ENCODE results near the gene SP9.
A peak's percentile ranks its signal among the peaks of the same experiment; 100 is the strongest.

SP9 gene

DNA sequence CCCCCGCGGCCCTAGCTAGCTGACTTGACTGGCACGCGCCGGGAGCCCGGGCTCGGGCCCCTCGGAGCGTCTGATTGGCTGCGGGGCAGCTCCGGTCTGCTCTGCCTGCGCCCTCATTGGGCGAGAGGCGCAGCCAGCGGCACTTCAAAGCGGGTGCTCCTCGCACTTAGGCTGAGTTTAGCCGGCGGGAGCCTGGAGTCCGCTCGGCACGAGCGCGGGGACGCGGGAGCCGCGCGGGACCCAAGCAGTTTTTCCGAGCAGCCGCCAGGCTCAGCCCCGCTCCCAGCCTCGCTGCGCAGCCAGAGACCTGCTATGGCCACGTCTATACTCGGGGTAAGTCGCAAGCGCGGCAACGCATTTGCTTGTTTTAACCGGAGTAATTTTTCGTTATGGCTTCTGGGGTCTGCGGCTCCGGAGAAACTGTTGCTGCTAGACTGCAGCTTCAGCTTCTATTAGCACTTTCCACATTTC is at the start of gene SP9:
Gene SP9, plus strand, starts transcription at position 174 of the 471 bp plus-strand sequence. Its CDS starts 139 bp downstream, at position 313.
- DNase-seq, result peak in 1 of 2 donors; percentile 13

DNA sequence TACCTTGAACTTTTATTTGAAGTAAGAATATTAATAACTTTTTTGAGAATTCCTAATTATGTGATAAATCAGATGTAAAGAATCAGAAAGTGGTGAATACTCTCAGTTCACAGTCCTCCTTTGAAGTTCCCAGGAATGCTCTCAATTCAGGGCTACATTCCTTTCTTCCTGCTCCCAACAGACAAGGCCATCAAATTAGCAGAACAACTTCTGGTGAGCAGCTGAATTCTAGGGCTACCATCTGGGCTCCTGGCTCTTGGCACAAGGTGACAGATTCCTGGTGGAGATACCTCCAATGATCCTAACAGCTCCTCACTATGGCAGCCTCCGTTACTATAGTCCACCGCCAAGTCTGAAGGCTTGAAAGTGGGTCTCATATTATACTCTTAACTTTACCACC is 48.6 kb upstream of the SP9 start:
- no peak for DNase-seq

DNA sequence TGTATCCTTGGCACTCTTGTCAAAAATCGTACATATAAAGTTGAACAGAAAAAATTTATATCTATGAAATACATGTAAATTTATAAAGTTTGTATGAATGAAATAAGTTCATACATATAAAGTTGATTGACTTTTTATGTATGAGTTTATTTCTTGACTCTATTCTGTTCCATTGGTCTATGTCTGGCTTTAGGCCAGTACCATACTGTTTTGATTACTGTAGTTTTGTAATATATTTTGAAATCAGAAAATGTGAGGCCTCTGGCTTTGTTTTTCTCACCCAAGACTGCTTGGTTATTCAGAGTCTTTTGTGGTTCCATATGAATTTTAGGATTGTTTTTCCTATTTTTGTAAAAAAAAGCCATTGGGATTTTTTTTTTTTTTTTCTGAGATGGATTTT is 41.8 kb upstream of the SP9 start:
- DNase-seq, result no peak

DNA sequence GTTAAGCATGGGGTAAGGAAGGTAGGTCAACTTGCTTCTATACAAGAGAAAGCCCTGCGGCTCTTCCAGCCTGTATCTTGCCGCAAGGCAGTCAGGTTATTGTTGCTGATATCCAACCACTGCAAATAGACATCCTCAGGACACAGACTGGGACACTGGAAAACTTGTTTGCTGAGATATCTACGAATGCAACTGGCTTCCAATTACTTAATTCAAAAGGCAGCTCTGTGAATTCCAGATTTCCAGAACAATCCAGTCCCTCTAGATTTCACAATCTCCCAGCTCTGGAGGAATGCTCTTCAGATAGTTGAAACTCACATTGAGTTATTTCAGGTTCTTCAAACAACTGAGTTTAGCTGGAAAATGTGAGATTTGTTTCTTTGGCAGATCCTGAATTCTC is 34.6 kb upstream of the SP9 start:
- DNase-seq, result no peak

DNA sequence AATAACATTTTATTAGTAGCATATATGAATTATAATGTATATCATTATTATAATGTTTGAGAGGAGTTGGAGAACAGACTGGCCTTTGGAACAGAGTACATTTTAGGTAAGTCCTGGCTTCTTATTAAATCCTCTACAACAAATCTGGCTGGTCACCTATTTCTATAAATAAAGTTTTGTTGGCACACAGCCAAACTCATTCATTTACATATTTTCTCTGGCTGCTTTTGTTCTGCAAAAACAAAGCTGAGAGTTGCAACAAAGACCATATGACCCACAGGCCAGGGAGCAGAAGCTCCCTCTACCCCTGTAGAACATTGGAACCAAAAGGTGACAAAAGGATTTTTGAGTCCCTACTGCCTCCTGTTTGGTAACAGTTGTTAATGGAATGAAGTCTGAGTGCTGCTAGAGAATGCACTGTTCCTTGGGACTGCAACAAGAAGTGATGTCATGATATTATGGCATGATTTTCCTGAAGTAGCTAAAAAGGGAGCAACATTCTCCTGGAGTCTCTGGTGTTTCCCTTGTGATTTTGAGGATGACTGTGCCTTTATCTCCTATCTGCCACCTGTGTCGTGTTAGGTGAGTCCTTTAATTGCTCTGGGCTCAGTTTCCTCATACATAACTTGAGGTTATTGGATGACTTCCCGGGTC is 22.0 kb upstream of the SP9 start:
- DNase-seq, result no peak

DNA sequence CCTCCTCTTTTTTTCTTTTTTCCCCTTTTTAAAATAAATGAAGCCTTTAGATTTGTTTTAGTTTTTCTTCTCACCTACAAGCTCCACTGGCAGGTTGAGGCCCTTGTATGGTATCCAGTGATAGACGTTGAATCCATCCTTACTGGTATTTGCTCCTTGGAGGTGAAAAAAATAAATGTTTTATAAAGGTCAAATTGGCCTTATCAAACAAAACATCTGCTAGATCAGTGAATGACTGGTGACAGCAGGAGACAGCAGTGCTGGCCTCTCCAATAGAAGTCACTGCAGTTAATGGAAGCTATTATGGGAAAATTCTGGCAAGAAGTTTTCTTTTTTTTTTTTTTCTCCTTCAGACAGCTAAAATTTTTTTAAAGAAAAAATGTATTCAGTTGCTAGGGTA is 12.6 kb upstream of the SP9 start:
- DNase-seq, result no peak

DNA sequence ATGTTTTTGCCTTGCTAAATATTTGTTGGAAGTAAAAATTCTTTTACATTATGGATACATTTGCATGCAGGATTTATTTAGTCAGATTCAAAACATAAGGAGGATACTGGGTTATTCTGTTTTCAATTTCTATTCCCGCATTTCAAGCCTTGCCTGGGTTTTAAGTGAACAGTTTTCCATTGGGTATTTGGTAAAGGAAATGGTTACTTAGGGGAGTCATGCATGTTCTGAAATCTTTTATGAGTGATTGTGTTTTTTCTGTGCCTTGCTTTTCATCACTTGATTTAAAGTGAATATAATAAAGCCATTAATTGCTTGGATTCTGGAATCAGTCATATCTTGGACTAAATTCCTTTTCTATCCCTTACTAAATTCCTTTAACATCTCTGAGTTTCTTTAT is 12.0 kb upstream of the SP9 start:
- DNase-seq, result no peak

DNA sequence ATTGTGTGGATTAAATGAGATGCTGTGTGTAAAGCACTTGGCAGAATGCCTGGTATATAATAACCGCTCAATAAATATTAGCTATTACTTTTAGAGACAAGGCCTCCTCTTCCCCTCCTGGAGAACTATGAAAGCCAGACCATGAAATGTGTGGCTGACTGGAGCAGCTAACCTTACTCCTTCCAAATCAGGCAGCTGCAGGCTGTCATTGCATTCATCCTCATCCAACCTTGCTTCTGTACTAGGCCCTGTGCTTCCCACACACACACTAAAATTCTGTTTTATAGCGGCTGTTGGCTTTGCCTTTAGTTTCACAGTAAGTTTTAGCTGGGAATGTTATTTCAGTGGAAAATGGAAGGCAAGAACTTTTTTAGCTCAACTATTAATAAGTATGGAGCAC is 10.2 kb upstream of the SP9 start:
- no peak for DNase-seq

DNA sequence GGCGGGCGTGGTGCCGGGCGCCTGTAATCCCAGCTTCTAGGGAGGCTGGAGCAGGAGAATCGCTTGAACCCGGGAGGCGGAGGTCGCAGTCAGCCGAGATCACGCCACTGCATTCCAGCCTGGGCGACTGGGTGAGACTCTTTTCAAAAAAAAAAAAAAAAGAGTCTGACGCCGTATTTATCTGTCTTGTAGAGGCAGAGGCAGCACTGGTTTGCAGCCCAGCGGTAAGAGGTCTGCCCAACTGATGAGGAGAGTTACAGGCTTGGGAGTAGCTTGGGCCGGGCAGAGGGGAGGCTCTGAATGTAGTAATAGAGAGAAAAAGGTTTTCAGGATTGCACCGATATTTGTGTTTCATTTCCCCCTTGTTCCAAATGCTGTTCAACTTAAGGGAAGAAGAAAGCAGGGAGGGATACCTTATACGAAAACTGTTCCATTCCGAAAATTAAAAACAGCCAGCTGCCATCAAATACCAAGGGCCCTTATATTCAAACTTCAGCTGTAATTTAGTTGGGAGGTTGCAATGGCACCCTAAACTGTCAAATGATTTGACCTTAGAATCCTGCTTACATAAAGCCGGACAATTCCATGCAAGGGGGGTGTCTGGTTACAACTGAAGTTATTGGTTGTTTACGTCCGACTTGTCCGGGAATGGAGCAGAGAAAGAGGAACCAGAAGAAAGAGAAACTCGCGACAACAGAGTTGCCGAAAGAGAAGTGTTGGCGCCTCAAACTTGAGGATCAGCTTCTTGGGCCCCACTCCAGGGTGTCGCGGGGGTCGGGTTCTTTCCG is 9.2 kb upstream of the SP9 start:
- DNase-seq, result no peak

DNA sequence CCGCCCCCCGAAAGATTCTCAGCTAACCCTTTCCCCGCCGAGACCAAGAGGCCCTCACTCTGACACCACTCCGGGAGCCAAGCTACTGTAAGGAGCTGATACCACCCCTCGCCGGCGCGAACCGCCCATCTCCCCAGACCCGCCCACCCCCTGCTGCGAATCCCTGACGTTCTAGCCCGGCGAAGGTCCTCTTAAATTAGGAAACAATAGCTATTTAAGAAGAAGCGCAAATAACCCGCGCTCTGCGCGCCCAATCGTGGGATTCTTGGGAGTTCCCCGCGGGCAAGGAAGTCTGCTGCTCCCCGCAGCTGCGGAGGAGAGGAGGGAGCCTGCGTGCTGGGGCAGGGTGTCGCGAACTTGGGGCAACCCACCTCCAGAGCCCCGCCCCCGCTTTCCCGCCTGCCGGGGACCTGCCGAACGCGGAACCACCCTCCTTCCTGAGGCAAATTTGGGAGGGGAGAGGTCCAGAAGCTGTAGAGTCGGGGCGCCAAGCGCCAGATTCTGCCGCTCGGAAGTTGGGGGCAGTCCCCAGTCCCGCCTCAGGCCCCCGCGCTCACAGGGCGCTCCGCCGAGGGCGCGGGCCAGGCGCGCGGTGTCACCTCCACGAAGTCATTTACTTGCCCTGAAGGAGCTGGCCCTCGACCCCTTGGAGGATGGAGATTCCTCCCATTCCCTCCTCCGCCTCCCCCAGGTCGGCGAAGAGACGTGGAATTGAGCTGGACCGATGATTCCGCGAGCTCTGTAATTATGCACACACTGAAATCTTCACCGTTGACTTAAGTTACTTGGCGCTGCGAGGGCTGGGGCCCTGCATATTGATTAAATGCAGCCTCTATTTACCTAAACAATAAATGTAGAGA is 8.4 kb upstream of the SP9 start:
- peak; percentile 29 for DNase-seq

DNA sequence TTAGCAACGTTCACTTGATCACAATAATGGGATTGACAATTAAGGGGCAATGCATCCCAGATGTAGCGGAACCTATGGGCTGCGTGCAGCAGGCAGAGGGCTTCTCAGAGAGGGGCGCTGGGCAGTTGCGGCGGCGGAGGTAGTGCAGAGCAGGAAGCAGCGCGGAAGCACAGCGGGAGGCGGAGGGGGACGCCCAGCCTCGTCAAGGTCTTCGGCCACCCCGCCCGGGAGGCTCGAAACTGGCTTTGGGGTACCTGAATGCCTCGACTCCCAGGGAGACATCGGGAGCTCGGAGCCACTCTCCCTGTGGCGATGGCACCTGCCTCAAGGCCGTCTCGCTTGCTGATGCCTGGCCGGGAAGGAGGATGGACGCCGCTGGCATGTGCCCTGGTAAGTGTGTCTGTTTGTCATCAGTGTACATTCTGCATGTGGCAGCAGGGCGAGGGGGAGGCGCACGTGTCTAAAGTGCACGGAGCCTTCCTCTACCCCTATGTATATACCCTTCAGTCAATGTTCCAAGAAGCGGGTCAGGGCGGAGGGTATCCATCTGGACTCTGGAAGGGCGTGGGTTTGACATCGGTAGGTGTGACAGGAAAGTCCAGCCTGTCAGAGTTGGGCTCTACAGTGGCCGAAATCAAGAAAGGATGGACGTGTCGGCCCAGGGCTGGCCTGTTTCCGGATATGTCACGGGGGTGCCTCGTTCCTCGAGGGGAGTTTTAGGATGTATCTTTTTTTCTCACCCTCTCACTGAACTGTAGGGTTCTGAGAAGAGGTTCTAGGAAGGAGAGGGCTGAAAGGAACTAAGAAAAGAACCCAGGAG is 7.5 kb upstream of the SP9 start:
- peak in 1 of 2 donors; percentile 9 for DNase-seq

DNA sequence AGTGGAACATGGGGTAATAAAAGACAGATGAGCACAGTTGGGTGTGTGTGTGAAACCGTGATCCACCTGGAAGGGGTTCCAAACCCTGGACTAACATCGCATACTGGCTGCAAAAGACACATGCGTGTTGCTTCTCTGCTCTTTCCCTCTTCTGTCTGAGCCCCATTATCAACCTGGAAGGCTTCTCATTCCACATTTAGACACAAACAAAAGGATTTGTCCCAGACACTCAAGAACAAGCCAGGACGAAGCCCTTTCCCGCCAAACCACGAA is 7.0 kb upstream of the SP9 start:
- DNase-seq, result no peak

DNA sequence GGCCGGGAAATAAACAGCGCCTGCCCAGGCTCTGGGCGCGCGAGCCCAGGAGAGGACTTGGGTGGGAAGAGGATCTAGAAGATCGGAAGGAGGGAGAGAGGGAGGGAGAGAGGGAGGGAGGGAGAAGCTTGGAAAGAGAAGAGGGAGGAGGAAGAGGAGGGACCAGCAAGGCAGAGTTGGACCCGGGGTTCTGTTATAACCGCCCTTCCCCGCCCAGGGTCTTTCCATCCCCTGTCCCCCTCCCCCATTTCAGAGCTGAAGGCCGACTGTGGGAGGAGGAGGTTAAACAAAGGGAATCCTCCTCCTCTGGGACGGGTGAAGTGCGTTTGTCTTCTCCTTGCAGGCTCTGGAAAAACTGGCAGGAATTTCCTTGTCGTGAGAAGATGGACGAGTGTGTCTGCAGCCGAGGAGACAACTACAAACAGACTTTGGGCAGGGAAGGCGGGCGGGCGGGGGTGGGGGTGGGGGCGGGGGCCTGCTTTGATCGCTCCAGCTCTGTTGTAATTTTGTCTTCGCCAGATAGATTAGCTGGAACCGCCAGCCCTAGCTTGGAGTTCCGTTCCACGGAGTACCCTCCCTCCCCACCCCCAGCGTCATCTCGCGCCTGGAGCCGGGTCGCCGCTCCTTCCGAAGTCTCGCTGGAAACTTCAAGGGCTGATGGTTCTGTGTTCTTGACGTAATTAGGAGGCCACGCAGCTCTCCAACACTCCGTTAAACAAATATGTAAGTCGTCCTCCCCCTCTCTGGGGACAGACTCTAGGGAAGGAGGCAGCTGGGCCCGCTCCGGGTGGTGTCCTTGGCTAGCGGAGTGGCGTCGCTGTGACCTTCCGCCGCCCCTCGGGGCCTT is 6.4 kb upstream of the SP9 start:
- no peak for DNase-seq

DNA sequence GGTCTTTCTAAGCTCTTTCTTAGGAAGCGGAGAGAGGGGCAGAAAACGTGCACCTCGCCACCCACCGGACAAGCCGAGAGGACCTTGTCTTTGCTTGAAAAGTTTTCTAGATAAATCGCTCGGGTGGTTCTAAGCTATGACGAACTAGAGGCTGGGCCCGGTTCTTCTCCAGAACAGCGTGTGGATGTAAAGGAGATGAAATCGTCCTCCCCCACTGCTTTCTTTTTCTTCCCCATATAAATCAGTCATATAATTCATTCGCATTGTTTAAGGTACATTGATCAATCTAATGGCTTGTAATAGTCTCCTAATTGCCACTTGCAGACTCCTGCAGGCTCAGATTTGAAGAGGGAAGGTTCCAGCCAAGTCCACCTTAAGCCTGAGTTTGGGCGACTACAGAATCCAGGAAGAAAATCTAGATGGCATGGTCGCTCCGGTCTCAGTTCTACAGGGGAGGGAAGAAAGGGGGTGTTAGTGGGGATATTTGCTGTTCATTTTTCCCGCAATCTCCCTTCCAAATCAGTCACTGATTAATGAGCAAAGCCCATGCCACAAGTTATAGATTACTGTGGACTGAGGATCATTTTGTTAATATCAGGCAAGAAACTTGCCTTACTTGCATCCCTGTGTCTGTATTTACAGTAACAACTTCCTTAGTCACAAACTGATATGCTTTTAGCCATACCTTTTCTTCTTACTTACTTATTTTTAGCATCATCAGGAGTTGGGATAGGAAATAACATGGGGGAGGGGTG is 5.6 kb upstream of the SP9 start:
- no peak for DNase-seq

DNA sequence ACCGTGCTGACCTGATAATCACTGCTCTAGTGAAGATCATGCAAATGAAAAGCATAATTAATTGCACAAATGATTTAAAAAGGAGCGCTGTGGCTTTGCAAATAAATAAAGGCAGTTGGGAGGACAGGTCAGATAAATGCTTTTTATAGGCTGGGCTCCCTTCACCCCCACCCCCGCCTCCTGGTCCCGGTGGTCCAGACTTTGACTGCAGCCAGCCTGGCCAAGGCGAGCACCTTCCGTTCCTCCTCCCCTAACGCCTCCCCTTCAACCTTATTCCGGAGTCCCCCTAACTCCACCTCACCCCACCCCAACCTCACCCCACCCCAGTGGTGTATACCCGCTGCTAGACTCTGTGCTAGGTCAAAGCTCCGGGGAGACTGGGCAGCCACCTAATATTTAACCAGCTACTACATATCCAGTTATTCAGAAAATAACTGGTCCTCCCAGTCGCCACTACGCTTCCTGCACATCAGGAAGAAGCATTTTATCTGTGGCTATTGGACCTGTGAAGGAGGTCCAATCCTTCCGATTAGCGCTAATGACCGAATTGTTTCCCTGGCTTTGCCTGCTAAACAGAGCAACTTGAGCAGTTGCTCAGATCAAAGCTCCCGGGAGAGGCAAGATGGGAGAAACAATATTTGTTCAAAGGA is 3.7 kb upstream of the SP9 start:
- DNase-seq, result no peak

DNA sequence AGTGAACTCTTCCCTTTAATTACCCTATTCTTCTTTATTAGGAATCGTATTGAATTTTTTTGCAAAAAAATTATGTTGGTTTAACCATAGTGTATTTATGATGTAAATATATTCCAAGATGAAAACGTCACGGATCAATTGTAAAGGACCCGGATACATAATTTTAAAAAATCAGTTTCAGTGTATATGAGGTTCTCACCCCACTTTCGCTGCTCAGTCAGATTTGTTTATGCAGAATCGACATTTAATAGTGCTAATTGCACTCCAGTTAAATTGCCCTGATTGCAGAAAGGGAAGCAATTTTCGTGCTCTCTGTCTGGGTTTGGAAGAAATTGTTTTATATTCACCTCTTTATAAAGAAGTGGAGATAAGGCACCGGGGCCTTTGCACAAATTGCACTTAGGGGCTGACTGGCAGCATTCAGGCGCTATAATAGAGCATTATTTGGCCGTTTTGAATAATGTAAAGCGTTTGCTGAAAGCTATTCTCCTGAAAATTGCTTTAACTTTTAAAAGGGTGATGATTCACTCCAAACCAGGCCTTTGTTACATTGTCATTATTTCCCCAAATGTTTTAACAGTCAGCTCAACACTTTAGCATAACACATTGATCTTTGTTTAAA is 3.0 kb upstream of the SP9 start:
- peak in 1 of 2 donors; percentile 3 for DNase-seq

DNA sequence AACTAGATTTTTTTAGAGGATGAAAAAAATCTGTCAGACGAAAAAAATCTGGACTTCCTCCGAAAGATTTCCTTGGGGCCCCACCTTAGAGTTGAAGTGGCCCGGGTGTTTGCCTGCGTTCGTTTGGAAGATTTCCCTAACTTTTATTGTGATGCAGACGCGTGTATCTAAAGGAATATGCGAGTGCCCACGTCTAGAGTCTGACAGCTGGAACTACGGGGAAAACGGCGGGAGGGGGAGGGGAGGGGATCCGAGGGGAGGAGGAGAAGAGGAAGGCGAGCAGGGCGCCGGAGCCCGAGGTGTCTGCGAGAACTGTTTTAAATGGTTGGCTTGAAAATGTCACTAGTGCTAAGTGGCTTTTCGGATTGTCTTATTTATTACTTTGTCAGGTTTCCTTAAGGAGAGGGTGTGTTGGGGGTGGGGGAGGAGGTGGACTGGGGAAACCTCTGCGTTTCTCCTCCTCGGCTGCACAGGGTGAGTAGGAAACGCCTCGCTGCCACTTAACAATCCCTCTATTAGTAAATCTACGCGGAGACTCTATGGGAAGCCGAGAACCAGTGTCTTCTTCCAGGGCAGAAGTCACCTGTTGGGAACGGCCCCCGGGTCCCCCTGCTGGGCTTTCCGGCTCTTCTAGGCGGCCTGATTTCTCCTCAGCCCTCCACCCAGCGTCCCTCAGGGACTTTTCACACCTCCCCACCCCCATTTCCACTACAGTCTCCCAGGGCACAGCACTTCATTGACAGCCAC is 2.4 kb upstream of the SP9 start:
- DNase-seq, result peak in 1 of 2 donors; percentile 2

DNA sequence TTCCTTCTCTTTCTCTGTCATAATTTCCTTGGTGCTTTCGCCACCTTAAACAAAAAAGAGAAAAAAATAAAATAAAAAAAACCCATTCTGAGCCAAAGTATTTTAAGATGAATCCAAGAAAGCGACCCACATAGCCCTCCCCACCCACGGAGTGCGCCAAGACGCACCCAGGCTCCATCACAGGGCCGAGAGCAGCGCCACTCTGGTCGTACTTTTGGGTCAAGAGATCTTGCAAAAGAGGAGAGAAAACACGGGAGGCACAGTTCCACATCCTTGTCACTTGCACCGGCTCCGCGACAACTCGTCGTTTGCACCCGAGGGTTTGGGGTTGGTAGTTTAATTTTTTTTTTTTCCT is 1.8 kb upstream of the SP9 start:
- no peak for DNase-seq

All from CD4-positive, alpha-beta T cell treated with Interleukin-4 for 1 hour (primary cell).